ENCODE data around the gene ADGRL3.

GRCh38 chr4:61405307-61405706 lies 205.2 kb downstream of the ADGRL3 start:
- no peak for TF ChIP-seq CTCF (IDR thresholded peaks at IDR 0.05)
- TF ChIP-seq POLR2A (IDR thresholded peaks at IDR 0.05): no peak
- TF ChIP-seq POLR2AphosphoS5 (IDR thresholded peaks at IDR 0.05): no peak
